ENCODE results near the gene ZNF343. TPM values are rescaled to one million over a fixed set of nuclear protein-coding genes. Genes with fewer than 3 reads are reported as not detected.

The ZNF343 gene
- total RNA-seq, 1 experiment from 2014 or later: 3.4 TPM

GRCh38 chr20:2518558-2518957, 9.8 kb upstream of the ZNF343 start:
- Histone ChIP-seq H2AK5ac (ENCODE audit: insufficient read length, low read length) (no peak overlapping the region), H3K79me2 (ENCODE audit: insufficient read depth, low read length) (no peaks in the 10 kb centered on the region), H2BK120ac (ENCODE audit: low read depth, low read length, poor library complexity, severe bottlenecking) (no peak overlapping the region), H4K91ac (ENCODE audit: insufficient read length, low read depth, low read length) (no peak overlapping the region), H2BK20ac (ENCODE audit: low read depth, low read length, poor library complexity, severe bottlenecking) (no peak overlapping the region), H3K14ac (ENCODE audit: insufficient read depth, low read length) (no peak overlapping the region), H3K18ac (ENCODE audit: insufficient read length, low read depth, low read length) (no peak overlapping the region), H3K9me3 (ENCODE audit: control insufficient read depth, low read depth, low read length) (no peaks in the 10 kb centered on the region), H2BK15ac (ENCODE audit: low read depth, low read length) (no peak overlapping the region), H3K56ac (ENCODE audit: insufficient read length, low read depth, low read length) (no peak overlapping the region), H4K20me1 (ENCODE audit: control insufficient read depth, insufficient read depth, insufficient read length) (no peaks in the 10 kb centered on the region), H3K27ac (ENCODE audit: insufficient read length, low read depth, low read length) (no peak overlapping the region), H2AFZ (ENCODE audit: low read length) (no peak overlapping the region), H3K79me1 (ENCODE audit: insufficient read depth, low read depth, low read length, poor library complexity, severe bottlenecking) (no peaks in the 10 kb centered on the region), H3K4ac (ENCODE audit: low read depth, low read length) (no peak overlapping the region), H2BK12ac (ENCODE audit: insufficient read length, low read depth, low read length) (no peak overlapping the region), H3K23me2 (ENCODE audit: insufficient read length, low read depth, low read length, poor library complexity, severe bottlenecking) (no peaks in the 10 kb centered on the region), H3K9ac (ENCODE audit: extremely low read depth, insufficient read length, low read length) (no peak overlapping the region), H3K27me3 (ENCODE audit: insufficient read depth, low read length) (peaks cover 38% of the 10 kb centered on the region; the same call in 1 of the 2 replicates), H3K4me2 (ENCODE audit: insufficient read depth, insufficient read length, low read length) (no peak overlapping the region), H3K4me1 (ENCODE audit: insufficient read depth, low read length) (no peaks in the 10 kb centered on the region), H2BK5ac (ENCODE audit: insufficient read length, low read length) (no peak overlapping the region), H4K5ac (ENCODE audit: insufficient read length, low read depth, low read length) (no peak overlapping the region), H3K23ac (ENCODE audit: insufficient read length, low read depth, low read length) (no peak overlapping the region), H3T11ph (ENCODE audit: low read length) (no peak overlapping the region), H4K8ac (replicated peaks; ENCODE audit: insufficient read length, low read depth, low read length) (no peak overlapping the region)
- H3K27me3 Mint-ChIP-seq (ENCODE audit: low read depth): peaks cover 62% of the 10 kb centered on the region
- H3K4me3 Mint-ChIP-seq: no peak overlapping the region
- no peaks in the 10 kb centered on the region; a peak in 1 of 7 replicates for H3K36me3 Mint-ChIP-seq (ENCODE audit: insufficient read depth in 1 of 3, low read depth in 3 of 3)
- no peak for TF ChIP-seq CTCF (conservative IDR thresholded peaks at IDR 0.05)
- no peak overlapping the region for H3K27ac Mint-ChIP-seq
- DNase-seq: no peak
- 100% methylated on average over 1 of the region's 4 CpGs for WGBS (ENCODE audit: extremely low coverage, insufficient read length, low lambda C conversion rate)
- no peaks in the 10 kb centered on the region for H3K4me1 Mint-ChIP-seq
- H3K9me3 Mint-ChIP-seq: no peaks in the 10 kb centered on the region; a peak in 1 of 5 replicates
